Esophagus squamous epithelium (tissue), 4 donors: Measurements from ENCODE around the gene ARHGAP8.

Source experiments
- CTCF ChIP-seq, 6 experiments: fragments of 450-650 bp in 4 of 6; fragments of 200-600 bp in 2 of 6; sonication (generic) in 2 of 6; IDR thresholded peaks; one replicate each; pipeline ENCODE4 v1.5.1; 2016 to 2019; ENCODE audit warnings: antibody characterized with exemption in 6 of 6, mild to moderate bottlenecking in 4 of 6, moderate library complexity in 4 of 6
- POLR2A ChIP-seq, 4 donors: fragments of 450-650 bp; IDR thresholded peaks; one replicate each; pipeline ENCODE4 v1.6.1; 2017; ENCODE audit warnings: antibody characterized with exemption in 4 of 4, mild to moderate bottlenecking in 4 of 4, moderate library complexity in 3 of 4

GRCh38 chr22:44848791-44849420 lies 96.5 kb downstream of the ARHGAP8 start:
- TF ChIP-seq CTCF (IDR thresholded peaks at IDR 0.05) = no peak
- TF ChIP-seq POLR2A (IDR thresholded peaks at IDR 0.05) = no peak
